GM12873 (cell line): ENCODE data around the gene KLK15.
A peak's percentile ranks its signal among the peaks of the same experiment; 100 is the strongest.

ENCODE experiments used
- TF ChIP-seq, protein P1 (sequence below): IDR thresholded peaks from 2 replicates; pipeline ENCODE4 v1.5.1; 2012; ENCODE audit warnings: low read depth, mild to moderate bottlenecking, moderate library complexity, low read length, control low read depth; ENCODE audit not compliant: insufficient read depth; ENCODE audit errors: missing control alignments

KLK15 gene

DNA sequence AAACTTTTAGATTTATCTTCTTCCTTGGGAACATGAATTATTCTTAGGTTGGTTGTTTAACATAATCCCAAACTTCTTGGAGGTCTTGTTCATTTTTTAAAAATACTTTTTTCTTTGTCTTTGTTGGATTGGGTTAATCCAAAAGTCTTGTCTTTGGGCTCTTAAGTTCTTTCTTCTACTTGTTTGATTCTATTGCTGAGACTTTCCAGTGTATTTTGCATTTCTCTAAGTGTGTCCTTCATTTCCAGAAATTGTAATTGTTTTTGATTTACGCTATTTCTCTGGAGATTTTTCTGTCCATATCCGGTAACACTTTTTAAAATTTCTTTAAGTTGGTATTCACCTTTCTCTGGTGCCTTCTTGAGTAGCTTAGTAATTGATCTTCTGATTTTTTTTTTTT, 9.8 kb upstream of the KLK15 start:
- TF ChIP-seq, protein P1, sequence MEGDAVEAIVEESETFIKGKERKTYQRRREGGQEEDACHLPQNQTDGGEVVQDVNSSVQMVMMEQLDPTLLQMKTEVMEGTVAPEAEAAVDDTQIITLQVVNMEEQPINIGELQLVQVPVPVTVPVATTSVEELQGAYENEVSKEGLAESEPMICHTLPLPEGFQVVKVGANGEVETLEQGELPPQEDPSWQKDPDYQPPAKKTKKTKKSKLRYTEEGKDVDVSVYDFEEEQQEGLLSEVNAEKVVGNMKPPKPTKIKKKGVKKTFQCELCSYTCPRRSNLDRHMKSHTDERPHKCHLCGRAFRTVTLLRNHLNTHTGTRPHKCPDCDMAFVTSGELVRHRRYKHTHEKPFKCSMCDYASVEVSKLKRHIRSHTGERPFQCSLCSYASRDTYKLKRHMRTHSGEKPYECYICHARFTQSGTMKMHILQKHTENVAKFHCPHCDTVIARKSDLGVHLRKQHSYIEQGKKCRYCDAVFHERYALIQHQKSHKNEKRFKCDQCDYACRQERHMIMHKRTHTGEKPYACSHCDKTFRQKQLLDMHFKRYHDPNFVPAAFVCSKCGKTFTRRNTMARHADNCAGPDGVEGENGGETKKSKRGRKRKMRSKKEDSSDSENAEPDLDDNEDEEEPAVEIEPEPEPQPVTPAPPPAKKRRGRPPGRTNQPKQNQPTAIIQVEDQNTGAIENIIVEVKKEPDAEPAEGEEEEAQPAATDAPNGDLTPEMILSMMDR, result no peak

DNA sequence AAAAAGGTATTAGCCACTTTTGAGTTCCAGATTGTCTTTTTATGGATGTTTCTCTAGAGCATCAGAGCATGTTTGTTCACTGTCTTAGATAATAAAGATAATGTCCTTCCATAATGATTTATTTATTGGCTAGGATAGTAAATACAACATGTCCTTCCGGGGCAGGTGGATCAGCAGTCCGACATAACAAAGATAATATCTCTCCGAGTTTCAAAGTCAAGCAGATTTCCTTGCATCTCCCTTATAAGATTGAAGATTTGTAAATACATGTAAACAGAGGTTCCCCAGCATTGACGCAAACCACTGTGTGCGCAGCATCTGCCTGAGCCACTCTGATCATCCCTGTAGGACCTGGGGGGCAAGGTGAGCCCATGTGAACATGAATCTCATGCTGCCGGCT, 8.8 kb upstream of the KLK15 start:
- TF ChIP-seq, protein P1, result no peak

DNA sequence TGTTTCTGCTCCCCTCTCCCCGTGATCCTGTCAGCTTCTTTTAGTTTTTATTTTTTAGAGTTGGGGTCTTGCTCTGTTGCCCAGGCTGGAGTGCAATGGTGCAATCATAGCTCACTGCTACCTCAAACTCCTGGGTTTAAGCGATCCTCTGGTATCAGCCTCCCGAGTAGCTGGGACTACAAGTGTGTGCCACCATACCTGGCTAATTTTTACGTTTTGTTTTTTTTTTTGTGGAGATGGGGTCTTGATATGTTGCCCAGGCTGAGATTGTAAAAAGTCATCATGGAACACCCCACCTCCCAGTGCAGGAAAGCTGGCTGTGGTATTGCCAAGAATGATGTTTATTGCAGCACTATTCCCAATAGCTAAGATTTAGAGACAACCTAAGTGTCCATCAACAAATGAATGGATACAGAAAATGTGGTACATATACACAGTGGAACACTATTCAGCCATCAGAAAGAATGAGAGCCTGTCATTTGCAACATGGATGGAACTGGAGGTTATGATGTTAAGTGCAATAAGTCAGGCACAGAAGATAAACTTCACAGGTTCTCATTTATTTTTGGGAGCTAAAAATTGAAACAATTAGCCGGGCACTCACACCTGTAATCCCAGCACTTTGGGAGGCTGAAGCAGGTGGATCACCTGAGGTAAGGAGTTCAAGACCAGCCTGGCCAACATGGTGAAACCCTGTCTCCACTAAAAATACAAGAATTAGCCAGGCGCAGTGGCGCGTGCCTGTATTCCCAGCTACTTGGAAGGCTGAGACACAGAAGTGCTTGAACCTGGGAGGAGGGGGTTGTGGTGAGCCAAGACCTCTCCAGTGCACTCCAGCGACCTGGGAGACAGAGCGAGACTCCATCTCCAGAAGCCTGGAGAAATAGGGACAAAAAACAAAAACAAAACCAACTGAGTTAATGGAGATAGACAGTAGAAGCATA, 6.6 kb upstream of the KLK15 start:
- TF ChIP-seq, protein P1, result no peak

DNA sequence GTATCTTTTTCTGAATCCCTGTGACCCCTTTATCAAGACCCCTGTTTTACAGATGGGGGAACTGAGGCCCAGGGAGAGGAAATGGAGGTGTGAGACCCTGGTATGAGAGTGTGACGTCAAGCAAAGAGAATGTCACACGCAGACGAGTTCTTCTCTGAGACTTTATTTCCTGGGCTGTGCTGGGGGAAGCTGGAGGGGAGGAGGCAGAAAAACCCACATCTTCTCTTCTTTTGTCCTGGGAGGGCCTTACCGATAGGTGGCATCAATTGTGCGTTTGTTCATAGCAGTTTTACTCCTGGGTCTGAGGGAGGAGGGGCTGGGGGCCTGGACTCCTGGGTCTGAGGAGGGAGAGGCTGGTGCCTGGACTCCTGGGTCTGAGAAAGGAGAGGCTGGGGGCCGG, 4.9 kb upstream of the KLK15 start:
- TF ChIP-seq, protein P1, result peak; percentile 64

DNA sequence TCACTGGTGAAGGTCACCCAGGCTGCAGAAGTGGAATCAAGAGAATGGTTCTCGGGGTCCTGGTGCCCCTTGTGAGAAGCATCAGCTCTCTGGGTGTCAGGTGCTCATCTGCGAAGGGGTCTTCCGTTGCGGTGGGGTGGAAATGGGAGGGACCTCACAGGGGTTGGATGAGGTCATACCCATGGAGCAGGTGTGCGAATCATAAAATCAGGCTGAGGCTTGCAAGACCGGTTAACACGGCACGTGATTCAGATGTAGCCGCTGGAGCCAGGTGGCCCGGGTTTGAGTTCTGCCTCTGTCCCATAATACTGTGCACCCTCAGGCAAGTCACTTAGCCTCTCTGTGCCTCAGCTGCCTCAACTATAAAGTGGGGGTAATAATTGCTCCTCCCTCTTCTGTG, 3.9 kb upstream of the KLK15 start:
- TF ChIP-seq, protein P1, result no peak

DNA sequence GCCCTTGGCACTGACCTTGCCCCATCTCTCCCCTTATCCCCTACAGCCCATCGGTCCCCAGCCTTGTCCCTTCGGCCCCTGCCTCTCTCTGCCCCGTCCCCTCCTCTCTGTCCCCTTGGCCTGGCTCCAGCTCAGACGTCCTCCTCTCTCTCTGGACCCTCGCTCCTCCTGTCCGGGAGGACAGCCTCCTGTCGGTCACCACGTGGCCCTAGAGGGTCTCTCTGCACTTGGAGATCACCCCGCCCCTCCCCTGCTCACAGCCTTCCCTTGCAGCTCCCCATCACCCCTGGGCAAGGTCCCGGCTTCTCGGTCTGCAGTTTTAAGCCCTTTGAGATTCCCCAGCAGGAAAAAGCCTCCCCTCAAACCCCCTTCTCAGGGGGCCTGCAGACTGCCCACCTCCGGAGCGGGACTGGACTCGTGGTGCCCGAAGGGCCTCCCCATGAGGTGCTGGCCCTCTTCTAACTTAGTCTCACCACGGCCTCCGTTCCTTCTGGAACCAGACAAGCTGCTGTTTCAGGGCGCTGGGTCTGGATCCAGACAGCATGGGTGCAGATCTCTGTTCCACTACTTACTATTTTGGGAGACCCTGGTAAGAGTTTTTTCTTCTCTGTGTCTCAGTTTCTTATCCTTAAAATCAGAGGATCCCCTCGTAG, 3.3 kb upstream of the KLK15 start:
- TF ChIP-seq, protein P1, result no peak

DNA sequence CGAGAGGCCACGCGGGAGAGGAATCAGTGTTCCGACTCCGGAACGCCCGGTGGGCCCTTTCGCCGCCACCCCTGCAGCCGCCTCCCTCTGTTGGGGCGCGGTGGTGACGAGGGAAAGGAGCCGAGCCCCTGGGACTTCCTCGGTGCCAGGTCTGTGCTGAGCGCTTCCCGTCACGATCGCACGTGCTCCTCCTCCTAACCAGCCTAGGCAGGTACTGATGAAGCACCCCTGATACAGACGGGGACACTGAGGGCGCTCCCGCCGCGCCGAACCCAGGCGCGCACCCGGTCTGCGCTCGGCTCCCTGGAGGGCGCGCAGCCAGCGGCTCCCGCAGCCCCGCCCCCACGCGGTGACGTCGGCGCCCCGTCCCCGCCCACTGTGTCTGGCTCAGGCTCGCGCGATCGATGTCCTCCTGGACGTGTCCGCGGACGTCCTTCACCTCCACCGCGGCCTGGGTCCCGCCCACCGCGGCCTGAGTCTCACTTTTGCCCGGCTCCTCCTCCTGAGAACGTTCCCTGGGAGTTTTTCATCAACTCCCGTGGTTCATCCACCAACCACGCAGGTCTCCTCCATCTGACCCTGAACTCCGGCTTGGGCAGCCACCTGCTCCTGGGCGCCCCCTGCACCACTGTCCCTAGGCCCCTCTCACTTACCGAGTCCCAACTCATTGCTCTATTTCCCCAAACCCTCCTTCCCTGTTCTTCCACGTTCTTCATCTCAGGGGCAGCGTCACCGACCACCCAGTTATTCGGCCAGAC, 2.6 kb upstream of the KLK15 start:
- TF ChIP-seq, protein P1, result no peak
